Stimulated activated CD8-positive, alpha-beta memory T cell treated with anti-CD3 and anti-CD28 coated beads, Interleukin-12 subunit alpha, Interleukin-12 subunit beta, amount 100 ng/mL, for 1 hour (primary cell): ENCODE results near the gene GYG1.

Source experiments
- DNase-seq: peaks from one replicate; pipeline ENCODE4 v3.0.0-alpha.2; 2020; ENCODE audit warnings: low read depth

GYG1 gene

DNA sequence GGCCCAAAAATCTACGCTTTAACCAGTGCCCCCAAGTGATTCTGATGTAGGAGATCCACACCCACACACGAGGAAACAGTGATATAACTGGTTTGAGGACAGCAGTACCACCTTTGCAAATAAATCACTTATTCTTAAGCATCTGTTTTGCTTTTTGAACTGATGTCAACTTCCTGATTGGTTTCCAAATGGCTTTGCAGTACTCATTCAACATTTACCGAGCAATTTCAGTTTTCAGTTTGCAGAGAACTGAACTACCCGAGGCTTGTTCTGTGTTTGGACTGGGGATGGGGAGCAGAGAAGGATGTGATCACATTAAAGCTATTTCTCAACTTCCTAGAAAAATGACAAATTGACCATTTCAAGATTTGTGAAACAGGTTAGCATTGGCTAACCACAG is 1.1 kb upstream of the GYG1 start:
- DNase-seq = no peak

DNA sequence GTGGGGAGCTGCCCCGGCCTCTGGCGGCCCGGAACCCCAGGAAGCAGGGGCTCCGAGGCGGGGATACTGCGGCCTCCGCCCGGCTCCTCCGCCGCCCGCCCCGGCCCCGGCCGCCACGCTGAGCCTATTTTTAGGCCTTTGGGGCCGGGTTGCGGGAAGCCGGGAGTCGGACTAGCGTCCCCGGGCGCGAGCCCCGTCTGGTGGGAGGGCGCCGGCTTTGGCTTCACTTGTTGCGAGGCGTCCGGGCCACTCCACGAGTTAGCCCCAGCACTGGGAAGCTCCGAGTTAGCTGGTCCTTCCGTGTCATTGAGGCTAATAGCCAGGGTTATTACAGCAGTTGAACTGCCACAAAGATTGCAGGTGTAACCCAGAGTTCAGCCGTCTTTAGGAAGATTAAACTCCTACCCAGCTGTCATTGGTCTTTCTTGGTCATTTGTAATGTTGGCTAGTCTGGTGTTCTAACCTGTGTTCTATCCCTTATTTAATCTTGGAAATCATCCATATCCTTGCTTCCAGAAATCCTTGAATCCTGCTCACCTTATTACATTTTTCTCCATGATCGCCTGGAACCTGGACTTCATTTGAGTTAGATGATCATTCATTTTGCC is 791 bp downstream of the GYG1 start:
- peak; percentile 13 for DNase-seq

DNA sequence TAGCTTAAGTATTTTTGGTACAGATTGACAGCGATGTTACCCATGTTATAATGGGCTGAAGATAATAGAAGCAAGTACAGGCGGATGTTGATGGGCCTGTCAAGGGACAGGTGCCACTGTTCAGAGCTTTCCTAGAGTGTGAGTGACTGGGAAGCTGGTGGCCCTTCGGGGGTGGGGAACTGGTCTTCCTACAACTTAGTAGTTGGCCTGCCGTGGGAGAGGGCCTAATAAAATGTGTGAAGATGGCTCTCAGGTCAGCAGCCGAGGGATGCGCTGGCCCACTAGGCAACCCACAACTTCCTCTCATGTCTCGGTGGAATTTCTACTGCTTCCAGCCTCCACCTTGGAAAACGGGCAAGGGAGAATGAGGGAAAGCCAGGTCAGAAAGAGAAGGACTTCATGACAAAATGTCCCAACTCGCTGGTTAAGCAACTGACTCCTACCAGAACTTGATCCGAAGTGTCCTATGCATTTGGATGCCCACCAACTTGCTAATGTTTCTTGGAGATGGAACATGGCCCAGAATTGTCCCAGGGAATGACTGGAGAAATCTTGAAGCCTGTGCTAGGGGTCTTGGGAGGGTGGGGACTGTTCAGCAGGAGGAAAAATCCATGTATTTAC is 1.4 kb downstream of the GYG1 start:
- DNase-seq = no peak

DNA sequence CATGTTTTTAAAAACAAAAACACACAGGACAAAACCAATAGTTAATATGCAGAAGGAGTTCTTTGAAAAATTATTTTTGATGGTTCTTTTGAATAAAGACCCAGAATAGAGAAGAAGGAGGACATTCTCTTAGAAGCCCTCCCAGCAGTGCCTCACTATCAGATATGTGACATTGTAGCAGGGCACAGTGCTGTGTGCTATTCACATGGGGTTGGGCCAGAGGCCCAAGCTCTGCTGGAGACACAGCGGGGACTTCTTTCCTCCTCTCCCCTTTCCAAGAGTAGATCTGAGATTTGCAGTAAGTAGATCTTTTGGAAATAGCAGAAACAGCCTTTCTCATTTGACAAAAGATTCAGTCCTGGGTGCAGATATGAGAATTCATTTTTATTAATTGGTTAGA is 6.3 kb downstream of the GYG1 start:
- DNase-seq = no peak

DNA sequence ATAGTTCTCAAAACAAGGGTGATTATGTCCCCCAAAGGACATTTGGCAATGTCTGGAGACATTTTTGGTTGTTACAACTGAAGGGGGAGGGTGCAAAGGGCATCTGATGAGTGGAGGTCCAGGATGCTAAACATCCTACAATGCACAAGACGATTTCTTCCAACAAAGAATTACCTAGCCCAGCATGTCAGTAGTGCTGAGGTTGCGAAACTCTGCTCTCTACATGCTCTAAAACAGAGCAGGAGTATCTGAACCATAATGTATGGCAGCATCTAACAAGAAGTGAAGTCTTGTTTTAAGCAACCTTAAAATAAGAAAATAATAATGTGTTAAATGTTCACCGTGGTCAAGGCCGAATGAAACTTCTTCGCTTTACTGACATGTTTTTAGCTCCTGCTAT is 7.0 kb downstream of the GYG1 start:
- no peak for DNase-seq

DNA sequence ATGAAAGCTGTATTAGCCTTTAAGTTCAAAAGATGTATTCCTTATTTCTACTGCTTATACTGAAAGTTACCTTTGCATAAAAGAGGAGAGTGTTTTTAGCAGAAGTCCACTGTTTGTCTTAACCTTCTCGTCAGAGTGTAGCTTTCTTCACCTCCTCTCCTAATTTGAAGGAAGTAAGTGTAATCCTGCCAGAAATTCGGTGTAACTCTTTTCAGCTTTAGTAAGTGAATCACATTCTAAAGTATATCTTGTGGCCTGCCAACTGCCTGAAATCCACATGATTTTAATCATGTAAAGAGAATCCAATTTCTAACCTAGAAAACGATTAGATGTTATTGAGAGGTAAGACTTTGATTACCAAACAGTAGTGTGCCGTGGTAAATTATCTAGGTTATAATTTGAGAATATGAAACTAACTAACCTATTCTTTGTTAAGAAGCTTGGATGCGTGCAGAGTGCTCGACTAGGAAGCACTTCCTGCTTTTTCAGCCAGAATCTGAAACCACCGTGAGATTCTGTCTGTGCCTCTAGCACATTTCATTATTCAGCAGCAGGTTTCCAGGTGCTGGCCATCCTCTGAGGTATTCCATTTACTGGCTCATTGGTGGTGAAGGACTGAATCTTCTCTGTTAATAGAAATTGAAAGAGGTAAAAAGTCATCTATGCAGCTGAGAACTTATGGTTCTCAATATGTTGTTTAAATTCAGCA is 7.5 kb downstream of the GYG1 start:
- no peak for DNase-seq

DNA sequence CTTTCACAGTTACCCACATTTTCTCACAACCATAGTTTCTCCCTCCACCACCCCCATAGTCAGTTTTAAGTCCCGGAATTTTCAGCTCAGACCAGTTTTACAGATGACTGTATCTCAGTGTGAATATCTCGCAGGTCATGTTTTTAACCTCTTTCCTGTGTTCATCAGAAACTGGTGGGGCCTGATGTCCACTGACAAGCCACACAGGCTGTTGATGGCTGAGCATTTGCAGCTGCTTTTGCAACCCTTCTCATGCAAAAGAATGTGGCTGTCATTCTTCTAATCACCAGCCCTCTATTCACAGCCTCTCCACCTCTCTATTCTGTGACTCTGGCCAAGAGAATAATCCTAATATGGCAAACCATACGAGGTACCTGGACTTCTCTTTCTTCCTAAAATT is 8.5 kb downstream of the GYG1 start:
- DNase-seq = no peak

DNA sequence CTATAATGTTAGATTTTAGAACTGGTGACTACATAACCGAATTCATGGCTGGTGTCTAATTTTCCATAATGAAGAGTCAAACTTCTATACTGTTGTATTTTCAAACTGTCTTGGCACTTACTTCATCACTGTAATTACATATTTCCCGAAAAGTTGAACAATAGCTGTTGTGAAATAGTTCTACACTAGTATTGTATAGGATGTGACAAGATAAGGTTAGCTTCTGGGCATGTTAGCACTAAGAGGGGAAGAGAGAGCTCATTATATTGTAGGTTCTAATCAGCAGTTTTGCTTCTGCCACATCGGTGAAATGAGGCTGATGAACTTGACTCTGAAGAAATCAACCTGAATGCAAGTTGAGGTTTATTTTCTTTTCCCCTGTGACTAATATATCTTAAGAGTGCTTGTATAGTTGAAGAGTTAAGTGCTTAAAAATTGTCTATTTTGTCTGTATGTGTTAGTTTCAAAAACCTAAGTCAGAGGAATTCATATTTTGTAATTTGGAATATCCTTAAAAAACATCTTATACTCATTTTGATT is 8.9 kb downstream of the GYG1 start:
- DNase-seq = no peak

DNA sequence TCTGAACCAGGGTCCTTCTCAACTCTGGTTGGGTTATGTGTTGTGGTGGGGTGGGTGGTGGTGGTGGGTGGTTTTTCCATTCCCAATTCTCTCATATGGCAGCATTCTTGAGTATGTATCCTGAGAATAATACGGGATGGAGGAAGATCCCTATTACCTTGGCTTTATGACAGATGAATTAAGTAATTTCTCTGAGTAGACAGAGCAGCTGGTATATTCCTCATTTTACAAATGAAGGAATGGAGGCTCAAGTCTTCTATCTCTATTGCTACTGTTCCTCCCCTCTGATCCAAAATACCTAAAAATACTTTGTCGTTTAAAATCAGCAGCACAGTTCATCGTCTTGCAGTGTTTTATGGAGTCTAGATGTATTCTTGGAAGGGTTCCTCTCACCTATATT is 10.4 kb downstream of the GYG1 start:
- no peak for DNase-seq

DNA sequence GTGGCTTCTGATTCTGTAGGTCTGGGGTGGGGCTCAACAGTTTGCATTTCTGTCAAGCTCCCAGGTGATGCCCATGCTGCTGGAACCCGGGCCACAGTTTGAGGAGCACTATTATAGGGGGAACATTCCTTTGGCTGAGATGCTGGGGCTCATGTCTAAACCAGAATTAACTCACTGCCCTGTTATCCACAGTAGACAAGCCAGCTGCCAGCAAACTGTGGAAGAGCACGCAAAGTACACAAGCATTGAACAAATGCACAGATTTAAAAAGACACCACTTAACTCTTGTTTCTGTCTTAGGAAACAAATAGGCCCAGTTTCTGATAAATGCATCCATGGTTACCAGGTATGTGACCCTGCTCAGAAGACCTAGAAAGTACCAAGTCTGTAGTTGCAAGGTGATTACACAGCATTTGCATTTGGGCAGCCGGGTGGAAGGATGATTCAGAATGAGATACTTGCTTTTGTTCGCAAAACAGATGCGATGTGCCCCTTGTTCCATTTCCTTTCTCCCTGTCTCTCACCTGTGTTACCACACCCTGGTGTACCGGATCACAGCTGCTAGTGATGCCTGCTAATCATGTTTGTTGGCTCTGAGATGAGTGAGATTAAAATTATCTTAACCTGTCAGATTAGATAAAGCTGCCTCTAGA is 12.4 kb downstream of the GYG1 start:
- no peak for DNase-seq

DNA sequence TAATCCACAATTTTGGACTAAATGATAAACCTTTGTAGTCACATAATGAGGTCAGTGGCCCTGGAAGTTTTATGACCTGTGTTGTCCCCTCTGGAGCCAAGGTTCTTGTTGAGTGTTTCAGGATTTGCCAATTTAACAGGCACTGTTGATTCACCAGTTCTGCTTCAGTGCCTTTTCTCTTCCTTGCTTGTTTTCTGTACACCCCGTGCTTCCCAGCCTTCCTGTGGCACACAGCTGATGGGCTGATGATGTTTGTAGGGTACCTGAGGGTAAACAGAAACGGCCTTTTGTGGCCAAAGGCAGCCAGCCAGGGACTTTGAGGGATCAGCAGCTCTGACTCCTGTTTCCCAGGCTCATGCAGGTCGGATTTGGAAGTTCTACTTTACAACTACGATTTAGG is 13.3 kb downstream of the GYG1 start:
- no peak for DNase-seq

DNA sequence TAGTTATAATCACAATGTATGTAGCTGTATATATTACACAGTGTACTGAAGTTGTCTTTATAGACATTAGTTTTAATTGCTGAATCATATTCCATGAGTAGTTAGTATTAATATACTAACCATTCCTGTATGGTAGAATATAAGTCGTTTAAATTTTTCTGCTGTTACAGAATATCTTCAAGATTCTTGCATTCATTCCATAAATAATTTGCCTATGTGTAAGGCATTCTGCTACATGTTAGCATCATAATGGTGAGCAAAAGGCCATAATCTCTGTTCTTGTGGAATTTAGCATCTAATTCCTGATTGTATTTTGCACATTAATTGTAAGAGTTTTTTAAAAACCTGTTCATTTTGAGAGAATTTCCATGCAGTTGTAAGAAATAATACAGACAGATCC is 14.1 kb downstream of the GYG1 start:
- DNase-seq = no peak

DNA sequence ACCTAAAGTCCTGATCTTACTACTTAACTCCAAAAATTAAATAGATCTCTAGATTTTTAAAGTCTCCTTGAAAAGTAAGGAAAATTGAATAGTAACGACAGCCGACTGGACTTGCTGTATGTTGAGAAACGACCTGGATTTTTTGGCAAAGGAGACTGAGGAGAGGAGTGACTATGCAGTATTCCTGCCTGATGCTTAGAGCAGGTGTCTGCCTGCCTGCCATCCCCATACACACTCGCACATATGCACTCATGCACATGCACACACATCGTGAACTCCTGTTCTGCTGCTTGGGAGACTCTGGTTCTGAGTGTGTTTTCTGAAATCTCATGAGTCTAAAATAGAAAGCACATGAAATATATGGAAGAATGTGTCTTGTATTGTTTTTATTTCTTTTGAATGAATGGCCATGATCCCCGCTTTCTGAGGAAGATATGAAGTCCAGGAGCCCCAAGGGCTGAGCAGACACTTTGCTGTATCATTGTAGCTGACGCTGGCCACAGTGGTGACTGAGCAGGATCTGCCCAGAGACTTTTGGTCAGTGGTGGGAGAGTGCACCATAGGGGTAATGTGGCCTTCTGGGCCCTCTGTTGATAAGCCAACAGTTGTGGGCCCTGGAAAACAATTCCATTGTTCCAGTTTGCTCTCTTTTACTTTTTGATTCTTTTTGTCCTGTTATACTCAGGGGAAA is 16.4 kb downstream of the GYG1 start:
- no peak for DNase-seq

DNA sequence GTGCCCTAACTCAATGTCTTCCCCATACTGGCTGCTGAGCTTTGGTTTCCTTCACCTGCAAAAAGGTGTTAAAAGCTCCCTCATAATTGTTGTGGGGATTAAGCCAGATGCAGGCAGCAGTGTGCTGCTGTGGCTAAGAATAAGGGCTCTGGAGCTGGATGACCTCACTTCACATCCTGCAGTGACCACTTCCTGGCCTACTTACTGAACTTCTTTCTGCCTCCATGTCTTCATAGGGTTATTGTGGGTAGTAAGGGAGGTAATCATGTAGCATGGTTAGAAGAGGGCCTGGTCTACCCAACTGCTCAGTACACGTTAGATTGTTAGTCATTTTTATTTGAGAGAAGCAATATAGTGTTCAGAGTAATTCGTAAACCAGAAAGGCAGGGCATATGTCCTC is 18.4 kb downstream of the GYG1 start:
- no peak for DNase-seq

DNA sequence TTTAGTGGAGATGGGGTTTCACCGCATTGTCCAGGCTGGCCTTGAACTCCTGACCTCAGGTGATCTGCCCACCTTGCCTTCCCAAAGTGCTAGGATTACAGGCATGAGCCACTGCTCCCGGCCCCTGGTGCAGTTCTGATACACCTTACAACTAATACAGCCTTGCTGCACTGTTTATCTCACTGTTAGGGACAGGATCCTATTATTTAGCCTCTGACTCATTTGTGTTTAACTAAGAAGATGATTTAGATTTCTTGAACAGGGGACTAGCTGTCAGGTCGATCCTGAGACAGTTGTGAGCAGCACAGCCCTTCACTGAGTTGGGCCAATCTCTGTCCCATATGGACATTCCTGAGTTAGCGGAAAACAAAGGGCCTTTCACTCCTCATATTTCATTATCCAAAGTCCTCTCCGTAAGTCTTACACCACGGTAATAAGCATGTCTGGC is 19.2 kb downstream of the GYG1 start:
- no peak for DNase-seq

DNA sequence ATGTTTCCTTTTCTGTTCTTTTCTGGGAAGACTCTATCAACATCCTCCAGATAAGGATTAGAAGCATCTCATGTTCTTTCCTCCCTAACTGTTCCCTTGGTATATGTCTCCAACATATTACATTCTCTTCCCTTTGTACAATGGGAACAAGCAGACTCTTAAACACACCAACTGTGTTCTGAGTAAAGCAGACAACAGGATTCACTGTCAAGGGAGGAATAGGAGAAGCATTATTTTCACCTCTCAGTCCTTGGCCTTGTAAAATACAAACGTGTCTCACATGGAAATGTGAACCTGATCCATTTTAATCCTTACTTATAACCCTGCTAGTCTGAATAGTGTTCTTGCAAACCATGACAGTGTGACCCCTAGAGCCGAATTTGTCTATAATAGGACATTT is 19.6 kb downstream of the GYG1 start:
- no peak for DNase-seq

DNA sequence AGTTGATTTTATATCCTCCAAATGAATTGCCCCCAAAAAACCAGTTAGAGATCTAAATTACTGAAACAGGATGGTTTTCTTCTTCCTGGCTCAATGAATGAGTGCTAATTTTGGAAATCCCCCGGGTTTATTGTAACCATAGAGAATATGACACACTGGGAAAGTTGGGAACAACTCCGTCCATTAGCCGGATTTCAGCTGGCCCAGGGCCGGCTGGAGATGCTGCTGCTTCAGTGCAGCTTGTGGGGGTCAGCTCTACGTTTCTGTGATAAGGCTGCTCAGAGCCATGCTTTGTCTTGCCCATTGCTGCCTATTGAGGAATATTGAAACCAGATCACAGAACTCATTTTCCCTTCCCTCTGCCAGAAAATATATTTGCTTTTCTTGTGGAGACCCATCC is 20.3 kb downstream of the GYG1 start:
- no peak for DNase-seq

DNA sequence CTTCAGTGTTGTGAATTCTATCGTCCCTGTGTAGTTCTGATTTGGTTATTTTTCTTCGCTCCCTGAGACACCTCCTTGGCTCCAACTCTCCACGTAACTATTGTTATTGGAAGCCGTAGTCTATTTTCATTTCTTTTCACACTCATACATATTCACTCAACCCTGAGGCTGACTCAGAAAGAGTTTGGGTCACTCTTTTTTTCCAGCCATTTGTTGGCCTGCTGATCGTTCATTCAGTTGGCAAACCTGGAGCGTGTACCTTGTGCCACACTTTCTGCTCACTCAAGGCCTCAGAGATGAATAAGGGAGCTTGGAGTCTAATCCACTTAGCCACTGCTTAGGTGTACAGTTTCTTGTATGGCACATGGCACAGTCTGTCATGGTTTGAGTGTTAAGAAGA is 22.4 kb downstream of the GYG1 start:
- DNase-seq = no peak

DNA sequence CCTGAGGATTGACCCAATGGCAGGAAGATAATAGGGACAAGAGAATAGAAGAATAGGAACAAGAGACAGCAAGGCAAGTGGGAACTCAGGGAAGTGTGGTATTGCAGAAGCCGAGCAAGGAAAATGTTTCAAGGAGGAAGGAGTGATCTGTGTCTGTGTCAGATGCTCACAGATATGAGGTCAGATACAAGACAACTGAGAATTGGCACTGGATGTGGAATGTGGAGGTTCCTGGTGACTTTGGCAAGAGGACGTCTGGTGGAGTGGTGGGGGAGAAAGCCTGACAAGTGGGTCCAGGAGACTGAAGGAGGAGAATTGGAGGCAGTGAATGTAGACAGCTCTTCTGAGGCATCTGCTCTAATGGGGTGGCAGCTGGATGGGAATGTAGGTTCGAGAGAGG is 24.1 kb downstream of the GYG1 start:
- no peak for DNase-seq

DNA sequence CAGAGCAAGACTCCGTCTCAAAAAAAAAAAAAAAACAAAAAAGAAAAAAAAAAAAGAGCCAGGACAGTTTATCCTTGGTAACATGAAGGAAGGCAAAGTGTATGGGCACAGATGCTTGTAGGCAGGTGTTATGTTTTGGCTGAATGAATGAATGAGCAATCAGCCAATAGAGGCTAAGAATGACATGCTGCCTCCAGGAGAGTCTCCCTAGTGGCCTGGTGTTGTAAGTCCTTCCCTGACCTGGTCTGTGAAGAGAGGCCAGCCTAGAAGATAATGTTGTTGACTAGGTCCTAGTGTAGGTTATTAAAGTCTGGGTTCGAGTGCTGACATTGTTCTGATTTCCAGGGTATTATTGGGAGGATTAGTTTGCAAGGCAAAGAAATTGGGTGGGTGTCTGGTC is 24.9 kb downstream of the GYG1 start:
- no peak for DNase-seq

DNA sequence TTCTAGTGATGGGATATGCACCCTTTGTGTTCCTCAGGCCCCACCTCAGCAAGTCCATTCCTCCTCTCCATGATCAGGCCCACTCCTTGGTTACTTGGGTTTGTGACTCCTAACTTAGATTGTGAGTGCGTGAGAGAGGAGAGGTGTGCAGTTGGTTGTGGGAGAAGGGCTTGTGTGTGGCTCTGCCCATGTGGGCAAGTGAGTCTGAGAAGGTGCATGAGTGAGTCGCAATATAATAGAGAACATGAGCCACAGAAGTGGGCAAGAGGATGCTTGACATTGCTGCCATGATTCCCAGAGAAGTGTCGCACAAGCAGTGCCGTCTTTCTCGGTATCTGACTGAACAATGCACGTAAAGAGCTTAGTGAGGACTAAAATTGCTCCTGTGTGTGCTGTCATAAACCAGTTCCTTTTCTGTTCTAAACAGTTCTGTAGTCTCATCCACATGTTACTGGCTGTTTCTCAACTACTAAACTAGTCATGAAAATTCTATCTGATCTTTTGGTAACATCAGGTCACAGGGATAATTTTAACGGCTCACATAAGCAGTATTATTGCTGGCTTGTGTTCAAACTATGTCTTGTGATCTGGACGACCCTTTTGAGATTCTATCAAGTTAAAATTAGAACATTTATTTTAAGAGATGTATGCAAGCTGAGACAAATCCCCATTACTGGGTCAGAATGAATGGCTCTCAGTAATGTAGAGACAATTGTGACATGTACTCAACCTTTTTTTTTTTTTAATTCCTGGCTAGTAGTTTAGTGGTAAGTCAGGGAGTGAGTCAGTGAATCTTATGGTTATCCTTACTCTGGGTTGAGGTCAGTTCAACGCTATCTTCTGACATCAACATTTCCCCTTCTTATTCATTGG is 25.6 kb downstream of the GYG1 start:
- DNase-seq = no peak
